ENCODE data around the gene SYNPO2L. TPM values are rescaled to one million over a fixed set of nuclear protein-coding genes. Genes with fewer than 3 reads are reported as not detected.

SYNPO2L gene
- total and polyA plus RNA-seq, 9 of the 15 experiments (the other 6 are each of a cell fraction or from before 2014, with no cell fraction given), result 0.03 to 0.07 TPM; not detected in 7

DNA sequence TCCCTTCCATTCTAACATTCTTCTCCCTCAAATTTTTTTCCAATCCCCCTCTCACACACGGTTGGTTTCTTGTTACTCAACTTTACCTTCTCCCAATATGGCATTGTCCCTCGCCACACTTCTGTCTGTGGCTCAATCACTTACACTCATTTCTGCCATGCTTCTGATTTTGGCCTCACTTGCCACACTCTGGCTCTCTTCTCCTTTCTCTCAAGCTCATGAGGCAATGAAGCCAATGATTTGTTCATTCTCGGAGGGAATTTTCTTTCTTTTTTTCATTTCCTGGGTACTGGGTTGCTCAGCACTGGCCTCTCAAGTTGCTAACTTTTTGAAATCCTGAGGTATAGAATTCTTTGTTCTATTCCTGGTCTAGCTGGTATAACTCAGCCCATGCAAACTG is 10.6 kb downstream of the SYNPO2L start:
- 45% methylated on average over 3 of the region's 3 CpGs for WGBS (ENCODE audit: insufficient coverage, low coverage, missing lambda C conversion rate)
- ChIA-PET CTCF (ENCODE audit: low intra/inter-chr PET ratio) (interaction anchor here (0.6 to 5.2 kb wide), 3 partner anchors 115 to 184 kb away, joined by 3 to 140 read pairs (median 6); no protein-coding TSS in a partner anchor), POLR2A (no interaction called here)
- Histone ChIP-seq H3K27ac (ENCODE audit: extremely low read depth, low read depth, low read length) (no peak overlapping the region), H3K9ac (ENCODE audit: insufficient read depth in 1 of 2, low read depth in 2 of 2, low read length in 2 of 2) (no peak overlapping the region), H3K4me2 (ENCODE audit: insufficient read depth, low read length) (no peak overlapping the region), H2AFZ (ENCODE audit: low read depth, low read length) (no peak overlapping the region), H3K79me2 (ENCODE audit: control insufficient read depth, insufficient read depth, low read length) (no peaks in the 10 kb centered on the region), H3K4me3 (no peak overlapping the region), H3K9me3 (replicated peaks; ENCODE audit: control insufficient read depth, insufficient read depth, low read depth, low read length) (no peaks in the 10 kb centered on the region), H4K20me1 (replicated peaks; ENCODE audit: control insufficient read depth, insufficient read depth, low read length) (no peaks in the 10 kb centered on the region; the same call in 1 of the 2 replicates), H3K4me1 (replicated peaks in 1 of 2; ENCODE audit: control insufficient read depth in 2 of 2, insufficient read depth in 2 of 2, low read length in 2 of 2) (peaks cover 26 to 28% of the 10 kb centered on the region in 2 experiments), H3K9me1 (ENCODE audit: control insufficient read depth, insufficient read depth, low read length) (no peaks in the 10 kb centered on the region), H3K27me3 (ENCODE audit: control insufficient read depth in 2 of 2, insufficient read depth in 2 of 2, low read length in 2 of 2) (peaks cover 12 to 13% of the 10 kb centered on the region in 2 experiments; a peak in 4 of 5 replicates), H3K36me3 (ENCODE audit: control insufficient read depth, insufficient read depth, low read length) (no peaks in the 10 kb centered on the region)
- ATAC-seq (no peak), FAIRE-seq (no peak), DNase-seq (ENCODE audit: extremely low read depth in 1 of 4, low spot score in 3 of 4) (no peak)
- in situ Hi-C loops (cut with MboI) (no loop called here), intact Hi-C loops (cut with micrococcal nuclease) (loop anchor here (10.0 kb wide), 1 partner anchor 240 kb away; no protein-coding TSS in a partner anchor)
- no peak for TF ChIP-seq MCM3 (IDR thresholded peaks at IDR 0.05)
- no TSS peak for BruUV-seq (replicated peaks)

DNA sequence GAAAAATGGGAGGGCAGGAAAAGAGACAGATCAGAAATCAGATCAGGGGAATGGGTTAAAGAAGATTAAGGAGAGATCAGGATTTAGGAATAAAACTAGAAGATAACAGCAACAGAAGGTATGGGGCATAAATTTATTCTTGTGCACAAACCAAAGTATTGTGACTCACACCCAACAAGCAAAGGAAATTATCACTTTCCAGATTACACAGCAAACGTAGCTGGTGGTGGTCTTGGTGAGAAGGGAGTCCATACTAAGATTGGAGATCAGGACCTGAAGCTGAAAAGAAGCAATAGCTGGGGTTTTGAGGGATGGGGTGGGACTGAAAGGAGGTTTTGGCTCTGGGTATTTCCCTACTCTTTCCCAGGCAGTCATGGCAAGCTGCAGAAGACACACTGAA is 11.1 kb downstream of the SYNPO2L start:
- Histone ChIP-seq H3K4me2 (ENCODE audit: insufficient read depth, low read length) (no peak overlapping the region), H2AFZ (ENCODE audit: low read depth, low read length) (no peak overlapping the region), H3K9ac (ENCODE audit: insufficient read depth in 1 of 2, low read depth in 2 of 2, low read length in 2 of 2) (no peak overlapping the region; a peak in 1 of 4 replicates), H3K36me3 (ENCODE audit: control insufficient read depth, insufficient read depth, low read length) (no peaks in the 10 kb centered on the region), H3K4me1 (replicated peaks in 1 of 2; ENCODE audit: control insufficient read depth in 2 of 2, insufficient read depth in 2 of 2, low read length in 2 of 2) (peaks cover 22 to 28% of the 10 kb centered on the region in 2 experiments), H3K9me1 (ENCODE audit: control insufficient read depth, insufficient read depth, low read length) (no peaks in the 10 kb centered on the region), H4K20me1 (replicated peaks; ENCODE audit: control insufficient read depth, insufficient read depth, low read length) (no peaks in the 10 kb centered on the region; the same call in 1 of the 2 replicates), H3K27me3 (ENCODE audit: control insufficient read depth in 2 of 2, insufficient read depth in 2 of 2, low read length in 2 of 2) (peaks cover 12 to 14% of the 10 kb centered on the region in 2 experiments; a peak in 4 of 5 replicates), H3K9me3 (replicated peaks; ENCODE audit: control insufficient read depth, insufficient read depth, low read depth, low read length) (no peaks in the 10 kb centered on the region), H3K4me3 (no peak overlapping the region), H3K79me2 (ENCODE audit: control insufficient read depth, insufficient read depth, low read length) (no peaks in the 10 kb centered on the region), H3K27ac (ENCODE audit: extremely low read depth, low read depth, low read length) (no peak overlapping the region)
- intact Hi-C loops (cut with micrococcal nuclease), result loop anchor here (1.0 to 10.0 kb wide), 4 partner anchors 115 to 397 kb away; partner anchors contain the start of gene DNAJC9
- no peak for ATAC-seq
- FAIRE-seq, result no peak
- in situ Hi-C loops (cut with MboI), result loop anchor here (5.0 kb wide), 2 partner anchors 117 to 392 kb away; partner anchors contain the start of gene MRPS16
- ChIA-PET POLR2A (interaction anchor here (1.0 kb wide), 1 partner anchor 14 kb away, joined by 4 read pairs; no protein-coding TSS in a partner anchor), CTCF (ENCODE audit: low intra/inter-chr PET ratio) (interaction anchor here (0.6 to 5.2 kb wide), 6 partner anchors 115 to 1177 kb away, joined by 3 to 140 read pairs (median 6); no protein-coding TSS in a partner anchor)
- WGBS (ENCODE audit: insufficient coverage, low coverage, missing lambda C conversion rate), result 13% methylated on average over 1 of the region's 1 CpG
- no peak for DNase-seq (ENCODE audit: extremely low read depth in 1 of 4, low spot score in 3 of 4)
- no TSS peak for BruUV-seq (replicated peaks)
- TF ChIP-seq CHCHD3 (CRISPR knock-in tag; IDR thresholded peaks at IDR 0.05) (no peak), SIRT6 (IDR thresholded peaks at IDR 0.05; ENCODE audit: low read depth, low read length) (no peak), ZZZ3 (IDR thresholded peaks at IDR 0.05) (no peak), E2F3 (CRISPR knock-in tag; IDR thresholded peaks at IDR 0.05) (no peak), NR2F6 (CRISPR knock-in tag; IDR thresholded peaks at IDR 0.05) (no peak), ZNF174 (CRISPR knock-in tag; IDR thresholded peaks at IDR 0.05) (no peak), ZNF282 (CRISPR knock-in tag; IDR thresholded peaks at IDR 0.05) (no peak), NFE2 (IDR thresholded peaks at IDR 0.05; ENCODE audit: low read depth) (no peak), STAT5A (IDR thresholded peaks at IDR 0.05; ENCODE audit: borderline replicate concordance, low read length) (no peak), ILK (tag; IDR thresholded peaks at IDR 0.05; ENCODE audit: borderline replicate concordance, low read depth) (no peak)
- TF ChIP-seq, protein P1, sequence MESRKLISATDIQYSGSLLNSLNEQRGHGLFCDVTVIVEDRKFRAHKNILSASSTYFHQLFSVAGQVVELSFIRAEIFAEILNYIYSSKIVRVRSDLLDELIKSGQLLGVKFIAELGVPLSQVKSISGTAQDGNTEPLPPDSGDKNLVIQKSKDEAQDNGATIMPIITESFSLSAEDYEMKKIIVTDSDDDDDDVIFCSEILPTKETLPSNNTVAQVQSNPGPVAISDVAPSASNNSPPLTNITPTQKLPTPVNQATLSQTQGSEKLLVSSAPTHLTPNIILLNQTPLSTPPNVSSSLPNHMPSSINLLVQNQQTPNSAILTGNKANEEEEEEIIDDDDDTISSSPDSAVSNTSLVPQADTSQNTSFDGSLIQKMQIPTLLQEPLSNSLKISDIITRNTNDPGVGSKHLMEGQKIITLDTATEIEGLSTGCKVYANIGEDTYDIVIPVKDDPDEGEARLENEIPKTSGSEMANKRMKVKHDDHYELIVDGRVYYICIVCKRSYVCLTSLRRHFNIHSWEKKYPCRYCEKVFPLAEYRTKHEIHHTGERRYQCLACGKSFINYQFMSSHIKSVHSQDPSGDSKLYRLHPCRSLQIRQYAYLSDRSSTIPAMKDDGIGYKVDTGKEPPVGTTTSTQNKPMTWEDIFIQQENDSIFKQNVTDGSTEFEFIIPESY (CRISPR knock-in tag; IDR thresholded peaks at IDR 0.05), result no peak
- TF ChIP-seq, protein P2, sequence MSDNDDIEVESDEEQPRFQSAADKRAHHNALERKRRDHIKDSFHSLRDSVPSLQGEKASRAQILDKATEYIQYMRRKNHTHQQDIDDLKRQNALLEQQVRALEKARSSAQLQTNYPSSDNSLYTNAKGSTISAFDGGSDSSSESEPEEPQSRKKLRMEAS (CRISPR knock-in tag; IDR thresholded peaks at IDR 0.05), result no peak
- TF ChIP-seq, protein P3, sequence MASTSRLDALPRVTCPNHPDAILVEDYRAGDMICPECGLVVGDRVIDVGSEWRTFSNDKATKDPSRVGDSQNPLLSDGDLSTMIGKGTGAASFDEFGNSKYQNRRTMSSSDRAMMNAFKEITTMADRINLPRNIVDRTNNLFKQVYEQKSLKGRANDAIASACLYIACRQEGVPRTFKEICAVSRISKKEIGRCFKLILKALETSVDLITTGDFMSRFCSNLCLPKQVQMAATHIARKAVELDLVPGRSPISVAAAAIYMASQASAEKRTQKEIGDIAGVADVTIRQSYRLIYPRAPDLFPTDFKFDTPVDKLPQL (IDR thresholded peaks at IDR 0.05; ENCODE audit: extremely low read depth, insufficient read length), result no peak
